HEK293 (cell line): ENCODE results near the gene HLA-DQB2.
A peak's percentile ranks its signal among the peaks of the same experiment; 100 is the strongest.

ENCODE experiments used
- CTCF ChIA-PET: fragments of 350-600 bp; formaldehyde crosslinking; extraction: SDS; loops from one replicate; lab custom pipeline; 2021; ENCODE audit warnings: antibody characterized with exemption; lab: Yijun Ruan, JAX
- POLR2A ChIA-PET: fragments of 300-600 bp; formaldehyde crosslinking; extraction: SDS; loops from one replicate; lab custom pipeline; 2020; ENCODE audit warnings: antibody characterized with exemption, inconsistent platforms; lab: Yijun Ruan, JAX
- H3K27ac ChIP-seq: fragments of 200-500 bp; sonication (Bioruptor generic); 2 replicates; pipeline ENCODE4 v1.5.1; 2014; ENCODE audit warnings: low read depth, low read length, control low read depth, inconsistent platforms; ENCODE audit errors: extremely low read depth
- H3K36me3 ChIP-seq, 2 experiments: fragments of 200-500 bp in 1 of 2; sonication (Bioruptor generic) in 1 of 2; 1 replicate in 1 of 2; 2 replicates in 1 of 2; pipeline ENCODE4 v1.5.1; 2014 to 2017; ENCODE audit warnings: inconsistent platforms in 2 of 2, low read length in 2 of 2; ENCODE audit not compliant: control insufficient read depth in 2 of 2, insufficient read depth in 1 of 2
- H3K4me1 ChIP-seq: fragments of 200-500 bp; sonication (Bioruptor generic); 2 replicates; pipeline ENCODE4 v1.5.1; 2014; ENCODE audit warnings: mild to moderate bottlenecking, low read length, inconsistent platforms; ENCODE audit not compliant: control insufficient read depth, insufficient read depth
- H3K4me3 ChIP-seq: 2 replicates; pipeline ENCODE4 v1.5.1; 2011; ENCODE audit warnings: low read depth, mild to moderate bottlenecking, control low read depth, low read length, moderate library complexity
- H3K9me3 ChIP-seq: fragments of 200-500 bp; sonication (Bioruptor generic); 2 replicates; pipeline ENCODE4 v1.5.1; 2014; ENCODE audit warnings: low read depth, low read length, inconsistent platforms; ENCODE audit not compliant: control insufficient read depth, insufficient read depth
- KLF1 ChIP-seq: fragments of 450-650 bp; formaldehyde crosslinking; IDR thresholded peaks from 2 replicates; pipeline ENCODE4 v1.5.1; 2016; ENCODE audit warnings: missing biosample characterization, missing genetic modification characterization
- KLF9 ChIP-seq: fragments of 450-650 bp; formaldehyde crosslinking; IDR thresholded peaks from 2 replicates; pipeline ENCODE4 v1.5.1; 2016; ENCODE audit warnings: missing biosample characterization, missing genetic modification characterization, low read depth
- RBAK ChIP-seq: fragments of 450-650 bp; formaldehyde crosslinking; IDR thresholded peaks from 2 replicates; pipeline ENCODE4 v1.5.1; 2016; ENCODE audit warnings: missing biosample characterization, missing genetic modification characterization
- SETDB1 ChIP-seq: IDR thresholded peaks from one replicate; pipeline ENCODE4 v1.6.1; 2017; ENCODE audit warnings: mild to moderate bottlenecking, low read length, moderate library complexity, mixed read lengths; ENCODE audit not compliant: insufficient read length
- ZBTB21 ChIP-seq: fragments of 450-650 bp; formaldehyde crosslinking; IDR thresholded peaks from 2 replicates; pipeline ENCODE4 v1.5.1; 2017; ENCODE audit warnings: missing biosample characterization, missing genetic modification characterization
- ZBTB7A ChIP-seq: fragments of 450-650 bp; formaldehyde crosslinking; IDR thresholded peaks from 2 replicates; pipeline ENCODE4 v1.5.1; 2016; ENCODE audit warnings: low read depth, missing biosample characterization, missing genetic modification characterization
- ZEB2 ChIP-seq: fragments of 450-650 bp; formaldehyde crosslinking; IDR thresholded peaks from 2 replicates; pipeline ENCODE4 v1.5.1; 2016; ENCODE audit warnings: missing biosample characterization, missing genetic modification characterization
- ZNF146 ChIP-seq: fragments of 450-650 bp; formaldehyde crosslinking; IDR thresholded peaks from 2 replicates; pipeline ENCODE4 v1.5.1; 2016; ENCODE audit warnings: missing biosample characterization, missing genetic modification characterization
- ZNF155 ChIP-seq: fragments of 450-650 bp; formaldehyde crosslinking; IDR thresholded peaks from 2 replicates; pipeline ENCODE4 v1.5.1; 2016; ENCODE audit warnings: missing biosample characterization, missing genetic modification characterization
- ZNF169 ChIP-seq: fragments of 450-650 bp; formaldehyde crosslinking; IDR thresholded peaks from 2 replicates; pipeline ENCODE4 v1.5.1; 2016; ENCODE audit warnings: missing biosample characterization, missing genetic modification characterization
- ZNF175 ChIP-seq: fragments of 450-650 bp; formaldehyde crosslinking; IDR thresholded peaks from 2 replicates; pipeline ENCODE4 v1.5.1; 2016; ENCODE audit warnings: missing biosample characterization, missing genetic modification characterization
- ZNF202 ChIP-seq: fragments of 450-650 bp; formaldehyde crosslinking; IDR thresholded peaks from 2 replicates; pipeline ENCODE4 v1.5.1; 2016; ENCODE audit warnings: missing biosample characterization, missing genetic modification characterization, borderline replicate concordance
- ZNF214 ChIP-seq: fragments of 450-650 bp; formaldehyde crosslinking; IDR thresholded peaks from 2 replicates; pipeline ENCODE4 v1.5.1; 2017; ENCODE audit warnings: missing biosample characterization, mild to moderate bottlenecking, missing genetic modification characterization, borderline replicate concordance
- ZNF266 ChIP-seq: fragments of 450-650 bp; formaldehyde crosslinking; IDR thresholded peaks from 2 replicates; pipeline ENCODE4 v1.5.1; 2016; ENCODE audit warnings: missing biosample characterization, missing genetic modification characterization, low read depth
- ZNF335 ChIP-seq: fragments of 450-650 bp; formaldehyde crosslinking; conservative IDR thresholded peaks from 2 replicates; pipeline ENCODE4 v1.5.1; 2016; ENCODE audit warnings: missing biosample characterization, missing genetic modification characterization
- ZNF366 ChIP-seq: fragments of 450-650 bp; formaldehyde crosslinking; conservative IDR thresholded peaks from 2 replicates; pipeline ENCODE4 v1.5.1; 2016; ENCODE audit warnings: missing biosample characterization, missing genetic modification characterization
- ZNF548 ChIP-seq: fragments of 450-650 bp; formaldehyde crosslinking; IDR thresholded peaks from 2 replicates; pipeline ENCODE4 v1.5.1; 2016; ENCODE audit warnings: missing biosample characterization, missing genetic modification characterization
- ZNF549 ChIP-seq: fragments of 450-650 bp; IDR thresholded peaks from 2 replicates; pipeline ENCODE4 v1.5.1; 2018; ENCODE audit warnings: missing biosample characterization, missing genetic modification characterization, mild to moderate bottlenecking, inconsistent platforms, moderate library complexity
- ZNF561 ChIP-seq: fragments of 450-650 bp; IDR thresholded peaks from 2 replicates; pipeline ENCODE4 v1.5.1; 2018; ENCODE audit warnings: missing biosample characterization, missing genetic modification characterization, borderline replicate concordance
- ZNF624 ChIP-seq: fragments of 450-650 bp; formaldehyde crosslinking; IDR thresholded peaks from 2 replicates; pipeline ENCODE4 v1.5.1; 2017; ENCODE audit warnings: missing biosample characterization, missing genetic modification characterization
- ZNF654 ChIP-seq: fragments of 450-650 bp; formaldehyde crosslinking; IDR thresholded peaks from 2 replicates; pipeline ENCODE4 v1.5.1; 2016; ENCODE audit warnings: low read depth, missing biosample characterization, missing genetic modification characterization
- ZNF660 ChIP-seq: fragments of 450-650 bp; IDR thresholded peaks from 2 replicates; pipeline ENCODE4 v1.5.1; 2018; ENCODE audit warnings: missing biosample characterization, mild to moderate bottlenecking, missing genetic modification characterization
- TF ChIP-seq, protein P1 (sequence below): fragments of 450-650 bp; formaldehyde crosslinking; IDR thresholded peaks from 2 replicates; pipeline ENCODE4 v1.5.1; 2016; ENCODE audit warnings: missing biosample characterization, missing genetic modification characterization, borderline replicate concordance
- TF ChIP-seq, protein P2 (sequence below): fragments of 450-650 bp; formaldehyde crosslinking; IDR thresholded peaks from 2 replicates; pipeline ENCODE4 v1.5.1; 2016; ENCODE audit warnings: missing biosample characterization, missing genetic modification characterization
- TF ChIP-seq, protein P3 (sequence below): fragments of 450-650 bp; formaldehyde crosslinking; IDR thresholded peaks from 2 replicates; pipeline ENCODE4 v1.5.1; 2017; ENCODE audit warnings: missing biosample characterization, missing genetic modification characterization

HLA-DQB2 gene

DNA sequence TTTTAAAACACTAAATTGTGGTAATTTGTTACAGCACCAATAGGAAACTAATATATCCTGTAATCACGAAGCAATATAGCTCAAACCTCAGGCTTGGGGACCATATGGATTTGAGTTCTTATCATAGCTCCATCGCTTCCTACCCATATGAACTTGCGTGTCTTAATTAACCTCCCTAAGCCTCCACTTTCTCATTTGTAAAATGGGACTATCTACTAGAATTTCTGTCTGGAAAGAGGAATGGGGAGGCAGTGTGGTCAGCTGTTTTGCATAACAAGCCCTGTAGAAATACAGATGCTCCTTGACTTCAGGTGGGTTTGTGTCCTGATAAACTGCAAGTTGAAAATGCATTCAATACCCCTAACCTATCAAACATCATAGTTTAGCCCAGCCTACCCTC lies 36.4 kb upstream of the HLA-DQB2 start:
- H3K27ac ChIP-seq, result no peak overlapping the region
- CTCF ChIA-PET, result interaction anchor here (0.7 to 4.2 kb wide), 10 partner anchors 14 to 1201 kb away, joined by 3 to 20 read pairs (median 4); partner anchors contain the start of gene TAP2
- no peaks in the 10 kb centered on the region; the same call in 1 of the 2 replicates for H3K9me3 ChIP-seq
- H3K4me1 ChIP-seq, result no peaks in the 10 kb centered on the region
- no peak overlapping the region for H3K4me3 ChIP-seq
- H3K36me3 ChIP-seq, result no peaks in the 10 kb centered on the region
- POLR2A ChIA-PET, result interaction anchor here (0.6 to 1.4 kb wide), 3 partner anchors 38 to 957 kb away, joined by 3 to 5 read pairs (median 4); partner anchors contain the start of gene TAP2
- TF ChIP-seq ZNF660 (tag by site-specific recombination) (no peak), ZNF155 (tag by site-specific recombination) (no peak)

DNA sequence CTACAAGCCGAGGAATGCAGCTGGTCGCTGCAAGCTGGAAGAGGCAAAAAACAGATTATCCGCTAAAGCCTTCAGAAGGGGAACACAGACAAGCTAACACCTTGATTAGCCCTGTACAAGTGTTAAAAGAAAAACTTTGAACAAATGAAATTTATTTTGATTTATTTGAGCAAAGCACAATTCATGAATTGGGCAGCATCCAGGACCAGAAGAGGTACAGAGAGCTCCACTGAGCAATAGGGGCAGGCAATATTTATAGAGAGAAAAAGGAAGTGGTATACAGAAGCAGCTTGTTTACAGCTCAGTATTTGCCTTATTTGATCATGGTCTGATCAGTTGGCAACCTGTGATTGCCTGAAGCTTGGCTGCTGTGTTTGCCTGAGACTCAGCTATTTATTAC lies 35.8 kb upstream of the HLA-DQB2 start:
- TF ChIP-seq ZNF214 (tag by site-specific recombination), result no peak
- peak; percentile 99 for TF ChIP-seq ZNF549
- TF ChIP-seq SETDB1, result peak; percentile 36
- ChIA-PET CTCF (interaction anchor here (0.7 to 4.2 kb wide), 9 partner anchors 14 to 554 kb away, joined by 3 to 20 read pairs (median 4); partner anchors contain the start of gene TAP2), POLR2A (interaction anchor here (0.6 to 1.4 kb wide), 3 partner anchors 39 to 956 kb away, joined by 3 to 5 read pairs (median 4); partner anchors contain the start of gene TAP2)
- Histone ChIP-seq H3K36me3 (no peaks in the 10 kb centered on the region), H3K4me1 (no peaks in the 10 kb centered on the region), H3K4me3 (no peak overlapping the region), H3K9me3 (no peaks in the 10 kb centered on the region; the same call in 1 of the 2 replicates), H3K27ac (no peak overlapping the region)

DNA sequence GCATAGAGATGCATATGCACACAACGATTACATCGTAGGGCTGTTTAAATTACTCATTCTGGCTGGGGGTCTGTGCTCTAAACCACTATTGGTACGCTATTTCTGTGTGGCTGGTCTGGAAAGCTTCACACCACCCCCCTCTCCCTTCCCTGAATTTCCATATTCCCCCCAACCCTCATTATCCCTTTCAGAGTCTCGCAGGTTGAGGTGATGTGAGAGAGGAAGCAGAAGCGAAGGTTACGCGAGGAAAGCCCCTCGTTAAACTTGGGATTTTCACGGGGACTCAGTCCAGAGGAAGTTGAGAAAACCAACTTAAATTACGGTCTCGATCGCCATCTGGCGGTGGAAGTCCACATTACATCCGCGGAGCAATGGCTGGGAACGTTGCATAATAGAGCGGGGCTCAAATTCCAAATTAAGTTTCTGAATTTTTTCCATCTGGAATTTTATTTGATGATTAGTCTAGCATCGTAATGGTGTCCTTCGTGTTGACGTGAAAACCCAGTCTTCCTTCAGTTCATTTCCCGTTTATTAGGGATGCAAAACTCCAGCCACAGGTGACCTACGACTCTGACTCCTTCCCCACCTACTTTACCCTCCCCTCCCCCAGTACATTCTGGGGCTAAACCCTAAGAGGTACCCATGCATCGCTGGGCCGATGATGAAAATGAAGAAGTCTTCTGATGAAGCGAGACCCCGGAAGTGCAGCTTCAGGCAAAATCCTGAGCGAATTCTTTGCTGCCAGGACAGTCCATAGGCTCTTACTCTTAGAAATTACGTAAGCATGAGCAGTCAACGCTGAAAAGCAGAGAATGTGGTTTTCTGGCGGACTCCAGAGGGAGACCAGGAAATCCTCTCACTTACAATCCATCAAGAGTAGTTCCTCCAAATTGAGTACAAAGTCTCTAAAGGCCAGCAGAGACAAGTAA lies 33.8 kb upstream of the HLA-DQB2 start:
- POLR2A ChIA-PET, result no interaction called here
- Histone ChIP-seq H3K36me3 (no peaks in the 10 kb centered on the region), H3K4me3 (peak overlapping the region; percentile 19), H3K9me3 (no peaks in the 10 kb centered on the region; the same call in 1 of the 2 replicates), H3K27ac (no peak overlapping the region), H3K4me1 (no peaks in the 10 kb centered on the region)
- CTCF ChIA-PET, result interaction anchor here (0.6 to 4.2 kb wide), 18 partner anchors 9 to 1610 kb away, joined by 3 to 16 read pairs (median 4); partner anchors contain the start of gene TAP2
- TF ChIP-seq, protein P1, sequence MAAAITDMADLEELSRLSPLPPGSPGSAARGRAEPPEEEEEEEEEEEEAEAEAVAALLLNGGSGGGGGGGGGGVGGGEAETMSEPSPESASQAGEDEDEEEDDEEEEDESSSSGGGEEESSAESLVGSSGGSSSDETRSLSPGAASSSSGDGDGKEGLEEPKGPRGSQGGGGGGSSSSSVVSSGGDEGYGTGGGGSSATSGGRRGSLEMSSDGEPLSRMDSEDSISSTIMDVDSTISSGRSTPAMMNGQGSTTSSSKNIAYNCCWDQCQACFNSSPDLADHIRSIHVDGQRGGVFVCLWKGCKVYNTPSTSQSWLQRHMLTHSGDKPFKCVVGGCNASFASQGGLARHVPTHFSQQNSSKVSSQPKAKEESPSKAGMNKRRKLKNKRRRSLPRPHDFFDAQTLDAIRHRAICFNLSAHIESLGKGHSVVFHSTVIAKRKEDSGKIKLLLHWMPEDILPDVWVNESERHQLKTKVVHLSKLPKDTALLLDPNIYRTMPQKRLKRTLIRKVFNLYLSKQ (tag by site-specific recombination), result no peak
- TF ChIP-seq RBAK (no peak), ZNF202 (no peak), KLF1 (no peak), ZNF654 (tag by site-specific recombination) (peak; percentile 81), ZNF175 (no peak), ZNF169 (tag by site-specific recombination) (no peak), ZEB2 (tag by site-specific recombination) (0 out of 2 replicates have a peak, but pooled peaks have one; percentile 44), ZNF155 (tag by site-specific recombination) (no peak), ZNF335 (0 out of 2 replicates have a peak, but pooled peaks have one; percentile 45), ZBTB7A (tag by site-specific recombination) (no peak), ZNF624 (tag by site-specific recombination) (no peak), ZNF146 (no peak), ZNF561 (tag by site-specific recombination) (no peak), ZNF366 (tag by site-specific recombination) (no peak), ZNF266 (tag by site-specific recombination) (no peak), ZBTB21 (tag by site-specific recombination) (no peak), ZNF548 (no peak), KLF9 (tag by site-specific recombination) (no peak)
- TF ChIP-seq, protein P2, sequence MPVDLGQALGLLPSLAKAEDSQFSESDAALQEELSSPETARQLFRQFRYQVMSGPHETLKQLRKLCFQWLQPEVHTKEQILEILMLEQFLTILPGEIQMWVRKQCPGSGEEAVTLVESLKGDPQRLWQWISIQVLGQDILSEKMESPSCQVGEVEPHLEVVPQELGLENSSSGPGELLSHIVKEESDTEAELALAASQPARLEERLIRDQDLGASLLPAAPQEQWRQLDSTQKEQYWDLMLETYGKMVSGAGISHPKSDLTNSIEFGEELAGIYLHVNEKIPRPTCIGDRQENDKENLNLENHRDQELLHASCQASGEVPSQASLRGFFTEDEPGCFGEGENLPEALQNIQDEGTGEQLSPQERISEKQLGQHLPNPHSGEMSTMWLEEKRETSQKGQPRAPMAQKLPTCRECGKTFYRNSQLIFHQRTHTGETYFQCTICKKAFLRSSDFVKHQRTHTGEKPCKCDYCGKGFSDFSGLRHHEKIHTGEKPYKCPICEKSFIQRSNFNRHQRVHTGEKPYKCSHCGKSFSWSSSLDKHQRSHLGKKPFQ (tag by site-specific recombination), result no peak
- TF ChIP-seq, protein P3, sequence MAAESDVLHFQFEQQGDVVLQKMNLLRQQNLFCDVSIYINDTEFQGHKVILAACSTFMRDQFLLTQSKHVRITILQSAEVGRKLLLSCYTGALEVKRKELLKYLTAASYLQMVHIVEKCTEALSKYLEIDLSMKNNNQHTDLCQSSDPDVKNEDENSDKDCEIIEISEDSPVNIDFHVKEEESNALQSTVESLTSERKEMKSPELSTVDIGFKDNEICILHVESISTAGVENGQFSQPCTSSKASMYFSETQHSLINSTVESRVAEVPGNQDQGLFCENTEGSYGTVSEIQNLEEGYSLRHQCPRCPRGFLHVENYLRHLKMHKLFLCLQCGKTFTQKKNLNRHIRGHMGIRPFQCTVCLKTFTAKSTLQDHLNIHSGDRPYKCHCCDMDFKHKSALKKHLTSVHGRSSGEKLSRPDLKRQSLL, result no peak
